Common myeloid progenitor, CD34-positive (primary cell): ENCODE measurements around the gene F13A1.
A peak's percentile ranks its signal among the peaks of the same experiment; 100 is the strongest.
"Not testable (repeated sequence)": the region's sequence is repeated elsewhere in the genome, so short reads cannot be mapped to it uniquely, and the experiment has no call there.

Experiments
- CTCF ChIA-PET: fragments of 350-600 bp; sonication (Branson Sonifier 250); formaldehyde crosslinking; loops from one replicate; lab custom pipeline; 2021; ENCODE audit warnings: antibody characterized with exemption; lab: Charles Lee
- POLR2A ChIA-PET: fragments of 350-600 bp; sonication (Branson Sonifier 250); formaldehyde crosslinking; loops from one replicate; lab custom pipeline; 2021; ENCODE audit warnings: antibody characterized with exemption; lab: Charles Lee
- DNase-seq, 3 donors: peaks; one replicate each; pipeline versions ENCODE4 v3.0.0 to v3.0.0-alpha.2; 2013
- H3K27ac ChIP-seq, 2 experiments: 1 replicate in 1 of 2; 2 replicates in 1 of 2; pipeline ENCODE4 v1.7.0; 2013; ENCODE audit warnings: inconsistent platforms in 2 of 2, low read length in 2 of 2, mild to moderate bottlenecking in 2 of 2, low read depth in 1 of 2, moderate library complexity in 1 of 2; ENCODE audit not compliant: severe bottlenecking in 2 of 2, insufficient read depth in 1 of 2, poor library complexity in 1 of 2
- H3K27me3 ChIP-seq, 5 experiments: replicated peaks in 2 of 5; 1 replicate in 3 of 5; 2 replicates in 2 of 5; pipeline versions ENCODE4 v1.6.1 to v1.7.0; 2013; ENCODE audit warnings: low read length in 4 of 5, mild to moderate bottlenecking in 2 of 5, moderate library complexity in 2 of 5, inconsistent platforms in 1 of 5; ENCODE audit not compliant: insufficient read depth in 5 of 5, control insufficient read depth in 4 of 5
- H3K36me3 ChIP-seq, 4 experiments: 1 replicate in 2 of 4; 2 replicates in 2 of 4; pipeline versions ENCODE4 v1.6.1 to v1.7.0; 2013; ENCODE audit warnings: low read length in 3 of 4, control low read depth in 1 of 4, mild to moderate bottlenecking in 1 of 4; ENCODE audit not compliant: control insufficient read depth in 4 of 4, insufficient read depth in 4 of 4
- H3K4me1 ChIP-seq, 4 experiments: 1 replicate in 3 of 4; 2 replicates in 1 of 4; pipeline versions ENCODE4 v1.6.1 to v1.7.1; 2013; ENCODE audit warnings: low read length in 3 of 4, mild to moderate bottlenecking in 3 of 4, control low read depth in 1 of 4, inconsistent platforms in 1 of 4, moderate library complexity in 1 of 4; ENCODE audit not compliant: control insufficient read depth in 4 of 4, insufficient read depth in 4 of 4; ENCODE audit errors: control extremely low read depth in 1 of 4
- H3K4me3 ChIP-seq, 7 experiments: 1 replicate in 4 of 7; 2 replicates in 3 of 7; pipeline versions ENCODE4 v1.5.1 to v1.7.0; 2013; ENCODE audit warnings: mild to moderate bottlenecking in 7 of 7, low read length in 6 of 7, moderate library complexity in 6 of 7, inconsistent platforms in 2 of 7, low read depth in 2 of 7, control low read depth in 1 of 7; ENCODE audit not compliant: insufficient read depth in 4 of 7, control insufficient read depth in 1 of 7; ENCODE audit errors: extremely low read depth in 1 of 7
- H3K9me3 ChIP-seq, 5 experiments: 1 replicate in 4 of 5; 2 replicates in 1 of 5; pipeline versions ENCODE4 v1.6.1 to v1.7.1; 2013; ENCODE audit warnings: low read length in 4 of 5, mild to moderate bottlenecking in 2 of 5, inconsistent platforms in 1 of 5, low read depth in 1 of 5, moderate library complexity in 1 of 5; ENCODE audit not compliant: control insufficient read depth in 4 of 5, insufficient read depth in 2 of 5; ENCODE audit errors: control extremely low read depth in 1 of 5
- WGBS: methylation state at CpG from one replicate; pipeline ENCODE4 v1.1.5; 2013; ENCODE audit not compliant: insufficient coverage; 5-methylcytosine and 5-hydroxymethylcytosine counted together

Gene F13A1

GRCh38 chr6:6300383-6300782 lies 20.1 kb downstream of the F13A1 start:
- POLR2A ChIA-PET, result interaction anchor here (0.6 kb wide), 1 partner anchor 140 kb away, joined by 3 read pairs; no protein-coding TSS in a partner anchor
- H3K27me3 ChIP-seq, DNase-seq, H3K4me3 ChIP-seq, H3K9me3 ChIP-seq, H3K36me3 ChIP-seq, CTCF ChIA-PET, H3K4me1 ChIP-seq, H3K27ac ChIP-seq: not testable (repeated sequence)
- WGBS, result 97% methylated on average over 18 of the region's 19 CpGs

DNA sequence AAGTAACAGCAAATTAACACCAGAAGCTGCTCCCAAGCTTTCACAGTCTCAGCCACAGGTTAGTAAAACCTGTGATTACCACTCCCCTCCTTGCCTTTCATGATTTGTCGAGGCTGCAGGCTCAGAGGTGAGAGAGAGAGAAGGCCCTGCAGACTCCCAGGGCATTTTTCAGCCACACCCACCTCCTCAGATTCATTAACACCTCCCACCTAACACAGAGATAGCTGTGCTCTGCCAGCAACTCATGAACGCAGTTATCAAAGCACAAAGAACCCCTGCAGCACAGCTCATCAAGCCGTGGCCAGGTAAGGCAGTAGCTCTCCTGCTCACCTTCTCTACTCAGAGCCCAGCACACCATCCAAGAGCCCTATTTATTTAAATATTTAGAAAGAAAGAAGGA lies 27.1 kb downstream of the F13A1 start:
- ChIA-PET POLR2A (interaction anchor here (0.6 kb wide), 1 partner anchor 334 kb away, joined by 3 read pairs; no protein-coding TSS in a partner anchor), CTCF (interaction anchor here (1.0 kb wide), 1 partner anchor 8 kb away, joined by 3 read pairs; no protein-coding TSS in a partner anchor)
- no peaks in the 10 kb centered on the region for H3K4me1 ChIP-seq
- no peak overlapping the region for H3K4me3 ChIP-seq
- WGBS, result 80% methylated on average over 1 of the region's 3 CpGs
- no peak for DNase-seq
- no peaks in the 10 kb centered on the region for H3K9me3 ChIP-seq
- no peaks in the 10 kb centered on the region for H3K36me3 ChIP-seq
- peaks cover 0 to 5% (median 2%) of the 10 kb centered on the region in 5 experiments for H3K27me3 ChIP-seq
- no peak overlapping the region for H3K27ac ChIP-seq

- H3K4me1 ChIP-seq, result peaks cover 3 to 12% (median 4%) of the 10 kb centered on the region in 4 experiments
- 100% methylated on average over 3 of the region's 3 CpGs for WGBS
- ChIA-PET POLR2A (no interaction called here), CTCF (interaction anchor here (0.9 kb wide), 1 partner anchor 43 kb away, joined by 3 read pairs; no protein-coding TSS in a partner anchor)
- no peaks in the 10 kb centered on the region for H3K9me3 ChIP-seq
- peaks cover 0 to 4% (median 2%) of the 10 kb centered on the region in 5 experiments for H3K27me3 ChIP-seq
- no peak overlapping the region for H3K4me3 ChIP-seq
- H3K27ac ChIP-seq, result no peak overlapping the region
- H3K36me3 ChIP-seq, result no peaks in the 10 kb centered on the region
- DNase-seq, result no peak
These were observed 33.0 kb downstream of the F13A1 start for GRCh38 chr6:6287415-6287814.

DNA sequence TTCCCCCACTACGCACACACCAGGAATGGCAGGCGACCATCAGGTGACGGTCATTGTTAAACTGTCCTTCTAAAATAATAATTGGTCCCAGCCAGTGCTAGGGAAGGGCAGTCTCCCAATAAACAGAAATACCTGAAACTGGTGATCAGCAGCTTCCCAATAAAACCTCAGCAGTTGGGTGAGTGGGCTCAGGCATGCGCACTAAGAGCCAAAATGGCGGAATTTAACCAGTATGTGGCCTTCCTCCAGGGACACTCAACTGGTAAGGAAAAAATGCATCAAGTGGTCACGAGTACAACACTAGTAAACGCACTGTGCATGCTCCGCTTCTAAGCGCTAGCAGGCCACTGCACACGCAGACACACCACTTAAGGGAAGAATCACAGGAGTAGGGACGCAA lies 34.8 kb downstream of the F13A1 start:
- H3K4me3 ChIP-seq, result no peak overlapping the region
- no peak for DNase-seq
- peaks cover 3 to 12% (median 4%) of the 10 kb centered on the region in 4 experiments for H3K4me1 ChIP-seq
- H3K27me3 ChIP-seq, result peaks cover 0 to 2% (median 0%) of the 10 kb centered on the region in 5 experiments
- no peaks in the 10 kb centered on the region for H3K9me3 ChIP-seq
- no peak overlapping the region for H3K27ac ChIP-seq
- WGBS, result 100% methylated on average over 8 of the region's 11 CpGs
- ChIA-PET POLR2A (no interaction called here), CTCF (no interaction called here)
- no peaks in the 10 kb centered on the region for H3K36me3 ChIP-seq

GRCh38 chr6:6284221-6284966 lies 36.1 kb downstream of the F13A1 start:
- no peak overlapping the region for H3K4me3 ChIP-seq
- 82% methylated on average over 3 of the region's 6 CpGs for WGBS
- no peak overlapping the region for H3K27ac ChIP-seq
- H3K27me3 ChIP-seq, result peaks cover 0 to 2% (median 0%) of the 10 kb centered on the region in 5 experiments
- H3K9me3 ChIP-seq, result no peaks in the 10 kb centered on the region
- no peaks in the 10 kb centered on the region for H3K36me3 ChIP-seq
- ChIA-PET CTCF (interaction anchor here (1.2 kb wide), 1 partner anchor 9 kb away, joined by 3 read pairs; no protein-coding TSS in a partner anchor), POLR2A (no interaction called here)
- H3K4me1 ChIP-seq, result peaks cover 3 to 12% (median 4%) of the 10 kb centered on the region in 4 experiments
- DNase-seq, result peak; percentile 6 to 79 (median 67)

- WGBS, result 88% methylated on average over 2 of the region's 2 CpGs
- H3K27ac ChIP-seq, result no peak overlapping the region
- peak in 1 of 3 donors; percentile 30 for DNase-seq
- H3K4me3 ChIP-seq, result no peak overlapping the region
- peaks cover 3 to 12% (median 4%) of the 10 kb centered on the region in 4 experiments for H3K4me1 ChIP-seq
- H3K9me3 ChIP-seq, result no peaks in the 10 kb centered on the region
- ChIA-PET POLR2A (no interaction called here), CTCF (no interaction called here)
- H3K36me3 ChIP-seq, result no peaks in the 10 kb centered on the region
- peaks cover 0 to 2% (median 0%) of the 10 kb centered on the region in 5 experiments for H3K27me3 ChIP-seq
These were observed 36.7 kb downstream of the F13A1 start for GRCh38 chr6:6283746-6284145.

GRCh38 chr6:6282716-6283115 lies 37.7 kb downstream of the F13A1 start:
- 100% methylated on average over 1 of the region's 1 CpG for WGBS

More at GRCh38 chr6:6282716-6283115, 37.7 kb downstream of the F13A1 start:
- POLR2A ChIA-PET, result no interaction called here
- no peak overlapping the region for H3K27ac ChIP-seq
- no peak overlapping the region for H3K4me3 ChIP-seq
- no peaks in the 10 kb centered on the region for H3K36me3 ChIP-seq
- peaks cover 3 to 12% (median 4%) of the 10 kb centered on the region in 4 experiments for H3K4me1 ChIP-seq
- no peak for DNase-seq
- H3K27me3 ChIP-seq, result peaks cover 0 to 2% (median 0%) of the 10 kb centered on the region in 5 experiments
- CTCF ChIA-PET, result no interaction called here
- H3K9me3 ChIP-seq, result no peaks in the 10 kb centered on the region
